ENCODE results near the gene SYK.

SYK gene

DNA sequence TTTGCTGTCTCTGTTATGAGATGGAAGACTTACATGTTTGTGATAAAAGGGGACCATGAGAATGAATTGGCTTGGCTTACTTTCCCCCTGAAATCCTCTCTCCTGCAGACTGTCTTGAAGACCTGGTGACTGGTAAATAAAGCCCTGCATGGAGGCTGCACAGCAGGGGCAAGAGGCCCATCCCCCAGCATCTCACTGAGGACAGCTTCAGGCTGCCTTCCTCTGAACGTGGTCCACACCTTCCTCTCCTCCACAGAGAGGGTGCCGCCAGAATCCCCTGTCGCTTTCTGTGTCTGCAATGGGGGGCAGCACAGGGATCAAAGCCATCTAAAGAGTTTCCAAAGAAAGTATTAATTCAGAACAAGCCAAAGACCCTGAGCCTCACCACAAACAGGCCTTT lies 94.6 kb downstream of the SYK start (continued):
- TF ChIP-seq ZNF221 (tag by site-specific recombination; IDR thresholded peaks at IDR 0.05; ENCODE audit: borderline replicate concordance) (no peak), ZNF768 (tag by site-specific recombination; IDR thresholded peaks at IDR 0.05) (no peak), BCL11B (tag by site-specific recombination; IDR thresholded peaks at IDR 0.05; ENCODE audit: low read depth) (no peak), PRDM6 (tag by site-specific recombination; IDR thresholded peaks at IDR 0.05) (no peak), KLF17 (tag by site-specific recombination; IDR thresholded peaks at IDR 0.05) (no peak), ZNF521 (tag by site-specific recombination; IDR thresholded peaks at IDR 0.05) (no peak), SETDB1 (IDR thresholded peaks at IDR 0.05; ENCODE audit: insufficient read length, low read length) (no peak), ZNF621 (tag by site-specific recombination; IDR thresholded peaks at IDR 0.05) (no peak), BCL6B (tag by site-specific recombination; IDR thresholded peaks at IDR 0.05) (no peak), ZNF155 (tag by site-specific recombination; IDR thresholded peaks at IDR 0.05) (no peak), ZNF530 (tag by site-specific recombination; IDR thresholded peaks at IDR 0.05; ENCODE audit: low read depth) (no peak), ZNF169 (tag by site-specific recombination; IDR thresholded peaks at IDR 0.05) (no peak)
- TF ChIP-seq, protein P1, sequence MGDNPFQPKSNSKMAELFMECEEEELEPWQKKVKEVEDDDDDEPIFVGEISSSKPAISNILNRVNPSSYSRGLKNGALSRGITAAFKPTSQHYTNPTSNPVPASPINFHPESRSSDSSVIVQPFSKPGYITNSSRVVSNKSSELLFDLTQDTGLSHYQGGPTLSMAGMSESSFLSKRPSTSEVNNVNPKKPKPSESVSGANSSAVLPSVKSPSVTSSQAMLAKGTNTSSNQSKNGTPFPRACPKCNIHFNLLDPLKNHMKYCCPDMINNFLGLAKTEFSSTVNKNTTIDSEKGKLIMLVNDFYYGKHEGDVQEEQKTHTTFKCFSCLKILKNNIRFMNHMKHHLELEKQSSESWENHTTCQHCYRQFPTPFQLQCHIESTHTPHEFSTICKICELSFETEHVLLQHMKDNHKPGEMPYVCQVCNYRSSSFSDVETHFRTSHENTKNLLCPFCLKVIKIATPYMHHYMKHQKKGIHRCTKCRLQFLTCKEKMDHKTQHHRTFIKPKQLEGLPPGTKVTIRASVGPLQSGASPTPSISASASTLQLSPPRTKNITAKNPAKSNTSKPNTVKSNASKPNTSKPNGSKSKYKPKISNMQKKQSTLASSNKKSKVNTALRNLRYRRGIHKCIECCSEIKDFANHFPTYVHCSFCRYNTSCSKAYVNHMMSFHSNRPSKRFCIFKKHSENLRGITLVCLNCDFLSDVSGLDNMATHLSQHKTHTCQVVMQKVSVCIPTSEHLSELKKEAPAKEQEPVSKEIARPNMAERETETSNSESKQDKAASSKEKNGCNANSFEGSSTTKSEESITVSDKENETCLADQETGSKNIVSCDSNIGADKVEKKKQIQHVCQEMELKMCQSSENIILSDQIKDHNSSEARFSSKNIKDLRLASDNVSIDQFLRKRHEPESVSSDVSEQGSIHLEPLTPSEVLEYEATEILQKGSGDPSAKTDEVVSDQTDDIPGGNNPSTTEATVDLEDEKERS (tag by site-specific recombination; IDR thresholded peaks at IDR 0.05): no peak
- TF ChIP-seq, protein P2, sequence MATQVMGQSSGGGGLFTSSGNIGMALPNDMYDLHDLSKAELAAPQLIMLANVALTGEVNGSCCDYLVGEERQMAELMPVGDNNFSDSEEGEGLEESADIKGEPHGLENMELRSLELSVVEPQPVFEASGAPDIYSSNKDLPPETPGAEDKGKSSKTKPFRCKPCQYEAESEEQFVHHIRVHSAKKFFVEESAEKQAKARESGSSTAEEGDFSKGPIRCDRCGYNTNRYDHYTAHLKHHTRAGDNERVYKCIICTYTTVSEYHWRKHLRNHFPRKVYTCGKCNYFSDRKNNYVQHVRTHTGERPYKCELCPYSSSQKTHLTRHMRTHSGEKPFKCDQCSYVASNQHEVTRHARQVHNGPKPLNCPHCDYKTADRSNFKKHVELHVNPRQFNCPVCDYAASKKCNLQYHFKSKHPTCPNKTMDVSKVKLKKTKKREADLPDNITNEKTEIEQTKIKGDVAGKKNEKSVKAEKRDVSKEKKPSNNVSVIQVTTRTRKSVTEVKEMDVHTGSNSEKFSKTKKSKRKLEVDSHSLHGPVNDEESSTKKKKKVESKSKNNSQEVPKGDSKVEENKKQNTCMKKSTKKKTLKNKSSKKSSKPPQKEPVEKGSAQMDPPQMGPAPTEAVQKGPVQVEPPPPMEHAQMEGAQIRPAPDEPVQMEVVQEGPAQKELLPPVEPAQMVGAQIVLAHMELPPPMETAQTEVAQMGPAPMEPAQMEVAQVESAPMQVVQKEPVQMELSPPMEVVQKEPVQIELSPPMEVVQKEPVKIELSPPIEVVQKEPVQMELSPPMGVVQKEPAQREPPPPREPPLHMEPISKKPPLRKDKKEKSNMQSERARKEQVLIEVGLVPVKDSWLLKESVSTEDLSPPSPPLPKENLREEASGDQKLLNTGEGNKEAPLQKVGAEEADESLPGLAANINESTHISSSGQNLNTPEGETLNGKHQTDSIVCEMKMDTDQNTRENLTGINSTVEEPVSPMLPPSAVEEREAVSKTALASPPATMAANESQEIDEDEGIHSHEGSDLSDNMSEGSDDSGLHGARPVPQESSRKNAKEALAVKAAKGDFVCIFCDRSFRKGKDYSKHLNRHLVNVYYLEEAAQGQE (tag by site-specific recombination; IDR thresholded peaks at IDR 0.05): no peak

GRCh38 chr9:90898228-90898627 lies 96.6 kb downstream of the SYK start:
- Histone ChIP-seq H3K27ac (ENCODE audit: extremely low read depth, low read depth, low read length) (no peak overlapping the region), H3K9me3 (ENCODE audit: control insufficient read depth, insufficient read depth, low read depth, low read length) (no peaks in the 10 kb centered on the region), H3K36me3 (ENCODE audit: control insufficient read depth in 2 of 2, insufficient read depth in 1 of 2, low read length in 2 of 2) (peaks cover 0 to 14% of the 10 kb centered on the region in 2 experiments; a peak in 2 of 3 replicates), H3K4me3 (ENCODE audit: low read depth, low read length) (no peak overlapping the region), H3K4me1 (ENCODE audit: control insufficient read depth, insufficient read depth, low read length) (no peaks in the 10 kb centered on the region)
- POLR2A ChIA-PET: no interaction called here
- CTCF ChIA-PET: interaction anchor here (0.7 to 1.1 kb wide), 2 partner anchors 26 to 762 kb away, joined by 3 read pairs; no protein-coding TSS in a partner anchor
- TF ChIP-seq ZEB2 (tag by site-specific recombination; IDR thresholded peaks at IDR 0.05) (no peak), KLF16 (tag by site-specific recombination; IDR thresholded peaks at IDR 0.05) (no peak)

All from HEK293 (cell line).